RPMI8226 (cell line): Measurements from ENCODE around the gene MYBPC1.
"Not testable (repeated sequence)": the region's sequence is repeated elsewhere in the genome, so short reads cannot be mapped to it uniquely, and the experiment has no call there.

Experiments
- DNase-seq: peaks from one replicate; pipeline ENCODE4 v3.0.0-alpha.2; 2015

The MYBPC1 gene

GRCh38 chr12:101594700-101595099 is at the start of gene MYBPC1:
Gene MYBPC1, plus strand, starts transcription at chr12:101594971. Its CDS starts 100 bp downstream, at chr12:101595071.
- no peak for DNase-seq

GRCh38 chr12:101551362-101552114 is 43.2 kb upstream of the MYBPC1 start:
- no peak for DNase-seq

GRCh38 chr12:101552277-101552676 is 42.5 kb upstream of the MYBPC1 start:
- DNase-seq = peak; percentile 7

- no peak for DNase-seq
Measured at GRCh38 chr12:101557094-101557493, 37.7 kb upstream of the MYBPC1 start.

- not testable (repeated sequence) for DNase-seq
Measured at GRCh38 chr12:101558726-101559125, 36.0 kb upstream of the MYBPC1 start.

GRCh38 chr12:101563212-101563611 is 31.6 kb upstream of the MYBPC1 start:
- DNase-seq = no peak

- no peak for DNase-seq
Measured at GRCh38 chr12:101564912-101565311, 29.9 kb upstream of the MYBPC1 start.

- no peak for DNase-seq
Measured at GRCh38 chr12:101566318-101566717, 28.5 kb upstream of the MYBPC1 start.

GRCh38 chr12:101567918-101568317 is 26.9 kb upstream of the MYBPC1 start:
- no peak for DNase-seq

- peak; percentile 12 for DNase-seq
Measured at GRCh38 chr12:101570047-101570446, 24.7 kb upstream of the MYBPC1 start.

GRCh38 chr12:101571105-101571504 is 23.7 kb upstream of the MYBPC1 start:
- no peak for DNase-seq

GRCh38 chr12:101573743-101574142 is 21.0 kb upstream of the MYBPC1 start:
- DNase-seq = no peak

- no peak for DNase-seq
Measured at GRCh38 chr12:101578417-101578816, 16.4 kb upstream of the MYBPC1 start.

- no peak for DNase-seq
Measured at GRCh38 chr12:101581190-101581589, 13.6 kb upstream of the MYBPC1 start.

GRCh38 chr12:101582937-101583336 is 11.8 kb upstream of the MYBPC1 start:
- DNase-seq = no peak

- DNase-seq = no peak
Measured at GRCh38 chr12:101590383-101590782, 4.4 kb upstream of the MYBPC1 start.

GRCh38 chr12:101591781-101592180 is 3.0 kb upstream of the MYBPC1 start:
- DNase-seq = no peak

GRCh38 chr12:101592448-101592847 is 2.3 kb upstream of the MYBPC1 start:
- no peak for DNase-seq

GRCh38 chr12:101592921-101593320 is 1.9 kb upstream of the MYBPC1 start:
- no peak for DNase-seq

- DNase-seq = no peak
Measured at GRCh38 chr12:101596172-101596571, 1.4 kb downstream of the MYBPC1 start.

GRCh38 chr12:101597164-101597563 is 2.4 kb downstream of the MYBPC1 start:
- no peak for DNase-seq

GRCh38 chr12:101598483-101598882 is 3.7 kb downstream of the MYBPC1 start:
- DNase-seq = no peak

GRCh38 chr12:101599311-101599710 is 4.5 kb downstream of the MYBPC1 start:
- no peak for DNase-seq

GRCh38 chr12:101599771-101600484 is 5.2 kb downstream of the MYBPC1 start:
- no peak for DNase-seq
